CD4-positive, alpha-beta T cell (primary cell): ENCODE measurements around the gene UBA1. TPM values are rescaled to one million over a fixed set of nuclear protein-coding genes. Genes with fewer than 3 reads are reported as not detected.
A peak's percentile ranks its signal among the peaks of the same experiment; 100 is the strongest.

Source experiments
- ATAC-seq: fragments of 200-7000 bp; cut with Tn5 transposase; one replicate; pipeline ENCODE4 v1.10.0; 2022; ENCODE audit warnings: mild to moderate bottlenecking; ENCODE audit not compliant: poor library complexity
- CTCF ChIA-PET: fragments of 350-600 bp; sonication (Branson Sonifier 250); formaldehyde crosslinking; loops from one replicate; lab custom pipeline; 2021; ENCODE audit warnings: antibody characterized with exemption, inconsistent platforms; lab: Charles Lee
- POLR2A ChIA-PET: fragments of 350-600 bp; sonication (Branson Sonifier 250); formaldehyde crosslinking; loops from one replicate; lab custom pipeline; 2021; ENCODE audit warnings: antibody characterized with exemption, inconsistent platforms; lab: Charles Lee
- DNase-seq, 14 experiments: peaks; one replicate each; pipeline ENCODE4 v3.0.0-alpha.2; 2013 to 2020; ENCODE audit warnings: mixed read lengths in 2 of 14
- H3K27ac ChIP-seq, 2 donors: one replicate each; pipeline versions ENCODE4 v1.5.1 to v1.7.0; 2013; ENCODE audit warnings: low read length in 2 of 2, low read depth in 1 of 2, mild to moderate bottlenecking in 1 of 2
- H3K27me3 ChIP-seq, 2 experiments: 1 replicate in 1 of 2; 2 replicates in 1 of 2; pipeline versions ENCODE4 v1.6.1 to v1.7.0; 2013; ENCODE audit warnings: low read length in 2 of 2, control low read depth in 1 of 2, mild to moderate bottlenecking in 1 of 2, moderate library complexity in 1 of 2; ENCODE audit not compliant: insufficient read depth in 2 of 2, control insufficient read depth in 1 of 2
- H3K36me3 ChIP-seq: one replicate; pipeline ENCODE4 v1.6.1; 2013; ENCODE audit warnings: low read length, control low read depth; ENCODE audit not compliant: insufficient read depth
- H3K4me1 ChIP-seq: one replicate; pipeline ENCODE4 v1.6.1; 2013; ENCODE audit warnings: low read length, control low read depth; ENCODE audit not compliant: insufficient read depth
- H3K4me3 ChIP-seq: one replicate; pipeline ENCODE4 v1.5.1; 2013; ENCODE audit warnings: mild to moderate bottlenecking, low read length, moderate library complexity
- H3K9me3 ChIP-seq, 2 experiments: 1 replicate in 1 of 2; 2 replicates in 1 of 2; pipeline versions ENCODE4 v1.6.1 to v1.7.0; 2013; ENCODE audit warnings: low read length in 2 of 2, mild to moderate bottlenecking in 2 of 2, control low read depth in 1 of 2, moderate library complexity in 1 of 2; ENCODE audit not compliant: control insufficient read depth in 1 of 2, insufficient read depth in 1 of 2
- H3K27ac Mint-ChIP-seq: one replicate; pipeline ENCODE4 v1.8.0; 2020; ENCODE audit warnings: mixed read lengths
- H3K27me3 Mint-ChIP-seq: one replicate; pipeline ENCODE4 v1.8.0; 2021; ENCODE audit warnings: mixed read lengths
- H3K36me3 Mint-ChIP-seq: one replicate; pipeline ENCODE4 v1.8.0; 2021; ENCODE audit warnings: low read depth, mixed read lengths
- H3K4me1 Mint-ChIP-seq: one replicate; pipeline ENCODE4 v1.8.0; 2021; ENCODE audit warnings: low read depth, mixed read lengths
- H3K4me3 Mint-ChIP-seq: one replicate; pipeline ENCODE4 v1.8.0; 2020; ENCODE audit warnings: mild to moderate bottlenecking, mixed read lengths
- H3K9me3 Mint-ChIP-seq: one replicate; pipeline ENCODE4 v1.8.0; 2020; ENCODE audit warnings: mixed read lengths
- CTCF ChIP-seq: fragments of 200-600 bp; IDR thresholded peaks from one replicate; pipeline ENCODE4 v1.8.0; 2022; ENCODE audit warnings: antibody characterized with exemption, mild to moderate bottlenecking
- intact Hi-C, 2 experiments: fragments of 100-400 bp; cut with DNase I in 1 of 2; cut with micrococcal nuclease in 1 of 2; formaldehyde crosslinking; loops; one replicate each; pipeline versions ENCODE4 v1.15.1 to v1.9.0; 2023 to 2025; cut with DNase I, micrococcal nuclease
- total RNA-seq, 174 experiments: library from RNA in 2 of 174; stranded (reverse) in 2 of 174; gene quantifications; one replicate each; pipeline ENCODE4 v1.2.3 and lab custom pipeline; 2021 to 2026

Gene UBA1
- total RNA-seq, 2 experiments from 2014 or later = 70.0 to 72.1 TPM

GRCh38 chrX:47217852-47218279 is 24.2 kb downstream of the UBA1 start:
- peak overlapping the region; percentile 98 for H3K27ac Mint-ChIP-seq
- Histone ChIP-seq H3K27me3 (no peaks in the 10 kb centered on the region), H3K4me3 (peak overlapping the region; percentile 81), H3K9me3 (no peaks in the 10 kb centered on the region), H3K36me3 (peaks cover 25% of the 10 kb centered on the region), H3K4me1 (peaks cover 30% of the 10 kb centered on the region), H3K27ac (peak overlapping the region; percentile 89 to 99)
- H3K4me1 Mint-ChIP-seq = peaks cover 38% of the 10 kb centered on the region
- peak; percentile 89 to 99 (median 96) for DNase-seq
- ChIA-PET CTCF (interaction anchor here (0.6 to 1.7 kb wide), 4 partner anchors 73 to 477 kb away, joined by 3 to 11 read pairs (median 4); partner anchors contain the start of genes NDUFB11 and RBM10), POLR2A (interaction anchor here (0.6 to 7.3 kb wide), 27 partner anchors 11 to 1973 kb away, joined by 3 to 137 read pairs (median 5); partner anchors contain the start of genes NDUFB11, OTUD5, RBM10 and RBM3)
- H3K36me3 Mint-ChIP-seq = peaks cover 59% of the 10 kb centered on the region
- peak overlapping the region; percentile 98 for H3K4me3 Mint-ChIP-seq
- TF ChIP-seq CTCF = no peak
- intact Hi-C loops = loop anchor here (1.0 to 5.0 kb wide), 3 partner anchors 15 to 139 kb away; partner anchors contain the start of gene USP11 (in 1 of the 2)
- H3K27me3 Mint-ChIP-seq = no peaks in the 10 kb centered on the region
- H3K9me3 Mint-ChIP-seq = no peaks in the 10 kb centered on the region
- peak; percentile 81 for ATAC-seq

- intact Hi-C loops = loop anchor here in 1 of 2 experiments (1.0 to 5.0 kb wide), 2 partner anchors 15 to 139 kb away; partner anchors contain the start of gene USP11
- H3K36me3 Mint-ChIP-seq = peaks cover 56% of the 10 kb centered on the region
- peaks cover 24% of the 10 kb centered on the region for H3K36me3 ChIP-seq
- peak; percentile 36 to 90 (median 71) for DNase-seq
- H3K9me3 ChIP-seq = no peaks in the 10 kb centered on the region
- TF ChIP-seq CTCF = no peak
- H3K27me3 ChIP-seq = no peaks in the 10 kb centered on the region
- ChIA-PET CTCF (interaction anchor here (0.6 to 1.7 kb wide), 3 partner anchors 73 to 477 kb away, joined by 3 to 6 read pairs (median 3); partner anchors contain the start of genes NDUFB11 and RBM10), POLR2A (interaction anchor here (0.7 to 7.3 kb wide), 25 partner anchors 11 to 1972 kb away, joined by 3 to 137 read pairs (median 5); partner anchors contain the start of genes NDUFB11, OTUD5, RBM10 and RBM3)
- H3K27ac Mint-ChIP-seq = peak within 1 kb of the TSS; percentile 98
- H3K27ac ChIP-seq = peak within 1 kb of the TSS; percentile 89 to 99
- H3K27me3 Mint-ChIP-seq = no peaks in the 10 kb centered on the region
- H3K4me1 ChIP-seq = peaks cover 30% of the 10 kb centered on the region
- peak; percentile 7 for ATAC-seq
- peak within 1 kb of the TSS; percentile 81 for H3K4me3 ChIP-seq
- H3K9me3 Mint-ChIP-seq = no peaks in the 10 kb centered on the region
- H3K4me1 Mint-ChIP-seq = peaks cover 38% of the 10 kb centered on the region
- H3K4me3 Mint-ChIP-seq = peak within 1 kb of the TSS; percentile 98
Observed at GRCh38 chrX:47218280-47218919, 24.8 kb downstream of the UBA1 start, which contains the start of gene CDK16. CDK16 (plus strand) TSS chrX:47218681; CDS start chrX:47223558, 4,877 bp downstream.

- Mint-ChIP-seq H3K4me1 (peaks cover 38% of the 10 kb centered on the region), H3K4me3 (peak overlapping the region; percentile 93), H3K9me3 (no peaks in the 10 kb centered on the region), H3K27me3 (no peaks in the 10 kb centered on the region), H3K36me3 (peaks cover 57% of the 10 kb centered on the region), H3K27ac (peak overlapping the region; percentile 98)
- H3K27me3 ChIP-seq = no peaks in the 10 kb centered on the region
- ATAC-seq (no peak), DNase-seq (peak; percentile 16 to 66 (median 40))
- H3K4me3 ChIP-seq = peak overlapping the region; percentile 81
- peaks cover 30% of the 10 kb centered on the region for H3K4me1 ChIP-seq
- intact Hi-C loops = loop anchor here in 1 of 2 experiments (1.0 to 5.0 kb wide), 2 partner anchors 14 to 138 kb away; partner anchors contain the start of gene USP11
- ChIA-PET POLR2A (interaction anchor here (0.6 to 7.3 kb wide), 11 partner anchors 9 to 337 kb away, joined by 3 to 137 read pairs (median 5); partner anchors contain the start of gene USP11), CTCF (interaction anchor here (0.6 to 0.9 kb wide), 2 partner anchors 74 to 163 kb away, joined by 3 read pairs; partner anchors contain the start of genes NDUFB11 and RBM10)
- H3K36me3 ChIP-seq = peaks cover 27% of the 10 kb centered on the region
- peak overlapping the region; percentile 89 to 99 for H3K27ac ChIP-seq
- H3K9me3 ChIP-seq = no peaks in the 10 kb centered on the region
- TF ChIP-seq CTCF = no peak
Observed at GRCh38 chrX:47218920-47219815, 25.5 kb downstream of the UBA1 start.
